ENCODE data around the gene MBD5. TPM values are rescaled to one million over a fixed set of nuclear protein-coding genes. Genes with fewer than 3 reads are reported as not detected.

Gene MBD5
- polyA plus RNA-seq, 2 of the 4 experiments (the other 2 are of a cell fraction): 5.4 to 24.1 TPM

DNA sequence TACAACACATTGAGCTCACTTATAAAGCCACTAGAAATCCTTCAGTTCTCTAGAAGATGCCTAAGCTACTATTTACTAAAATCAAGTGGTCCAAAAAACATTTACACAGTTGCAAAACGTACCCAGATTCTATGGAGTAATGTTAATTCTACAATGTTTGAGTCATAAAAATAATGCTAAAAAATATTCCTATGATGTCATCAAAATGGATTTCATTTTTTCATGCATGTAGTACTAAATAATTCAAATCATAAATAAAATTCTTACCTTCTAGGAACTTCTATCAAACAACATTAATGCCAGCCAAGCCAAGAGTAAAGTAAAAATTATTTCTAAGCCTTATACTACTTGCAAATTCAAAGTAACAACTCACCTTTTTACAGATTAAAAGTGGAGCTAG is 454.7 kb downstream of the MBD5 start:
- 28% methylated on average over 1 of the region's 1 CpG for WGBS (ENCODE audit: missing lambda C conversion rate)
- TF ChIP-seq TP53 (CRISPR knock-in tag; IDR thresholded peaks at IDR 0.05): no peak
- TF ChIP-seq HOXB5 (CRISPR knock-in tag; IDR thresholded peaks at IDR 0.05): no peak
- no peak for TF ChIP-seq ZC3H11A (IDR thresholded peaks at IDR 0.05)
- TF ChIP-seq HDAC2 (IDR thresholded peaks at IDR 0.05): no peak
- TF ChIP-seq, protein P1, sequence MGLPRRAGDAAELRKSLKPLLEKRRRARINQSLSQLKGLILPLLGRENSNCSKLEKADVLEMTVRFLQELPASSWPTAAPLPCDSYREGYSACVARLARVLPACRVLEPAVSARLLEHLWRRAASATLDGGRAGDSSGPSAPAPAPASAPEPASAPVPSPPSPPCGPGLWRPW (IDR thresholded peaks at IDR 0.05): no peak
- TF ChIP-seq KDM5A (IDR thresholded peaks at IDR 0.05): no peak
- no peak for TF ChIP-seq EHF (CRISPR knock-in tag; IDR thresholded peaks at IDR 0.05)
- TF ChIP-seq ESRRA (IDR thresholded peaks at IDR 0.05; ENCODE audit: borderline replicate concordance, low read length): no peak
- TF ChIP-seq CHD2 (IDR thresholded peaks at IDR 0.05; ENCODE audit: low read length, partially characterized antibody): no peak
- TF ChIP-seq FOSL2 (IDR thresholded peaks at IDR 0.05): no peak
- no peak for TF ChIP-seq FOSL2 (CRISPR knock-in tag; IDR thresholded peaks at IDR 0.05)
- TF ChIP-seq KDM1A (IDR thresholded peaks at IDR 0.05; ENCODE audit: low read depth): no peak
- TF ChIP-seq EHMT2 (IDR thresholded peaks at IDR 0.05; ENCODE audit: low read depth): no peak
- no peak for TF ChIP-seq FOSB (CRISPR knock-in tag; IDR thresholded peaks at IDR 0.05)
- TF ChIP-seq, protein P2, sequence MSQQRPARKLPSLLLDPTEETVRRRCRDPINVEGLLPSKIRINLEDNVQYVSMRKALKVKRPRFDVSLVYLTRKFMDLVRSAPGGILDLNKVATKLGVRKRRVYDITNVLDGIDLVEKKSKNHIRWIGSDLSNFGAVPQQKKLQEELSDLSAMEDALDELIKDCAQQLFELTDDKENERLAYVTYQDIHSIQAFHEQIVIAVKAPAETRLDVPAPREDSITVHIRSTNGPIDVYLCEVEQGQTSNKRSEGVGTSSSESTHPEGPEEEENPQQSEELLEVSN (IDR thresholded peaks at IDR 0.05; ENCODE audit: borderline replicate concordance, low read depth): no peak
- no peak for TF ChIP-seq TFCP2L1 (CRISPR knock-in tag; IDR thresholded peaks at IDR 0.05)
- TF ChIP-seq FOXS1 (CRISPR knock-in tag; IDR thresholded peaks at IDR 0.05): no peak
- TF ChIP-seq, protein P3, sequence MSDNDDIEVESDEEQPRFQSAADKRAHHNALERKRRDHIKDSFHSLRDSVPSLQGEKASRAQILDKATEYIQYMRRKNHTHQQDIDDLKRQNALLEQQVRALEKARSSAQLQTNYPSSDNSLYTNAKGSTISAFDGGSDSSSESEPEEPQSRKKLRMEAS (IDR thresholded peaks at IDR 0.05): no peak
- Histone ChIP-seq H3K27ac (no peak overlapping the region), H3K4me2 (no peak overlapping the region), H3K9me3 (no peaks in the 10 kb centered on the region), H3K4me3 (no peak overlapping the region), H3K4me1 (no peaks in the 10 kb centered on the region)
- CTCF ChIA-PET: no interaction called here
- POLR2A ChIA-PET: no interaction called here
- no peak for FAIRE-seq
- no peak for DNase-seq (ENCODE audit: low read depth in 1 of 2, low spot score in 1 of 2)
- ATAC-seq: no peak

DNA sequence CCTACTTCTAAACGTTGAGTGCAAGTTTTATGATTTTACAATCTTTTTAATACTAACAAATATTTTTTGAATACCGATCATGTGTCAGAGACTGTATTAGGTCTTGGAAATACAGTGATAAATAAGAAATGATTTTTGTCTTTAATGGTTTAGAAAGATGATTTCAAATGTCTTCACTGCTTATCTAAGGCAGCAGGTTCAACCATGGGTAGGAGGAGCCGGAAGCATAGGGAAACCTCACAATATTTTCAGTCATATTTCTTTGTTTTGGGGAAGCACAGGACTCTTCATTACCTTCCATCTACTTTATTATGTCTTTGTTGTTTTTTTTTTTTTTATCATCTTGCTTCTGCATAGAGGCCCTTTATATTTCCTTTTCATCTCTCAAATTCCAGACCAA is 458.5 kb downstream of the MBD5 start:
- no peak overlapping the region for H3K4me3 ChIP-seq
- no peak for TF ChIP-seq ESRRA (IDR thresholded peaks at IDR 0.05; ENCODE audit: borderline replicate concordance, low read length)
- TF ChIP-seq, protein P2 (IDR thresholded peaks at IDR 0.05; ENCODE audit: borderline replicate concordance, low read depth): no peak
- TF ChIP-seq ZC3H11A (IDR thresholded peaks at IDR 0.05): no peak
- TF ChIP-seq SMC3 (IDR thresholded peaks at IDR 0.05): no peak
- TF ChIP-seq NFE2L2 (conservative IDR thresholded peaks at IDR 0.05; ENCODE audit: low read length): no peak
- ChIA-PET POLR2A (no interaction called here), CTCF (no interaction called here)
- DNase-seq (ENCODE audit: low read depth in 1 of 2, low spot score in 1 of 2) (no peak), ATAC-seq (no peak), FAIRE-seq (no peak)
- H3K4me2 ChIP-seq: no peak overlapping the region
- no peaks in the 10 kb centered on the region for H3K4me1 ChIP-seq
- no peaks in the 10 kb centered on the region for H3K9me3 ChIP-seq
- 71% methylated on average over 3 of the region's 3 CpGs for WGBS (ENCODE audit: missing lambda C conversion rate)
- no peak overlapping the region for H3K27ac ChIP-seq

DNA sequence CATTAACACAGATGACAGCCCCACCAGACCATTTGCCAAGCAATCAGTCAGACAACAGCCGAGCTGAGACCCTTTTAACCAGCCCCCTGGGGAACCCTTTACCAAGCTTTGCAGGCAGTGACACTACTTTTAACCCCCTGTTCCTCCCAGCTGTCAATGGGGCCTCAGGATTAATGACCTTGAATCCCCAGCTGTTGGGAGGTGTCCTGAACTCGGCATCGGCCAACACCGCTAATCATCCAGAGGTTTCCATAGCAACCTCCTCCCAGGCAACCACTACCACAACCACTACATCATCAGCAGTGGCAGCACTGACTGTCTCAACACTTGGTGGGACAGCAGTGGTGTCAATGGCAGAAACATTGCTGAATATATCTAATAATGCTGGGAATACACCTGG is 462.8 kb downstream of the MBD5 start:
- no peak for TF ChIP-seq ZFP36 (IDR thresholded peaks at IDR 0.05; ENCODE audit: borderline replicate concordance, partially characterized antibody)
- TF ChIP-seq, protein P4, sequence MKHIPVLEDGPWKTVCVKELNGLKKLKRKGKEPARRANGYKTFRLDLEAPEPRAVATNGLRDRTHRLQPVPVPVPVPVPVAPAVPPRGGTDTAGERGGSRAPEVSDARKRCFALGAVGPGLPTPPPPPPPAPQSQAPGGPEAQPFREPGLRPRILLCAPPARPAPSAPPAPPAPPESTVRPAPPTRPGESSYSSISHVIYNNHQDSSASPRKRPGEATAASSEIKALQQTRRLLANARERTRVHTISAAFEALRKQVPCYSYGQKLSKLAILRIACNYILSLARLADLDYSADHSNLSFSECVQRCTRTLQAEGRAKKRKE (CRISPR knock-in tag; IDR thresholded peaks at IDR 0.05; ENCODE audit: low read depth): no peak
- TF ChIP-seq, protein P5, sequence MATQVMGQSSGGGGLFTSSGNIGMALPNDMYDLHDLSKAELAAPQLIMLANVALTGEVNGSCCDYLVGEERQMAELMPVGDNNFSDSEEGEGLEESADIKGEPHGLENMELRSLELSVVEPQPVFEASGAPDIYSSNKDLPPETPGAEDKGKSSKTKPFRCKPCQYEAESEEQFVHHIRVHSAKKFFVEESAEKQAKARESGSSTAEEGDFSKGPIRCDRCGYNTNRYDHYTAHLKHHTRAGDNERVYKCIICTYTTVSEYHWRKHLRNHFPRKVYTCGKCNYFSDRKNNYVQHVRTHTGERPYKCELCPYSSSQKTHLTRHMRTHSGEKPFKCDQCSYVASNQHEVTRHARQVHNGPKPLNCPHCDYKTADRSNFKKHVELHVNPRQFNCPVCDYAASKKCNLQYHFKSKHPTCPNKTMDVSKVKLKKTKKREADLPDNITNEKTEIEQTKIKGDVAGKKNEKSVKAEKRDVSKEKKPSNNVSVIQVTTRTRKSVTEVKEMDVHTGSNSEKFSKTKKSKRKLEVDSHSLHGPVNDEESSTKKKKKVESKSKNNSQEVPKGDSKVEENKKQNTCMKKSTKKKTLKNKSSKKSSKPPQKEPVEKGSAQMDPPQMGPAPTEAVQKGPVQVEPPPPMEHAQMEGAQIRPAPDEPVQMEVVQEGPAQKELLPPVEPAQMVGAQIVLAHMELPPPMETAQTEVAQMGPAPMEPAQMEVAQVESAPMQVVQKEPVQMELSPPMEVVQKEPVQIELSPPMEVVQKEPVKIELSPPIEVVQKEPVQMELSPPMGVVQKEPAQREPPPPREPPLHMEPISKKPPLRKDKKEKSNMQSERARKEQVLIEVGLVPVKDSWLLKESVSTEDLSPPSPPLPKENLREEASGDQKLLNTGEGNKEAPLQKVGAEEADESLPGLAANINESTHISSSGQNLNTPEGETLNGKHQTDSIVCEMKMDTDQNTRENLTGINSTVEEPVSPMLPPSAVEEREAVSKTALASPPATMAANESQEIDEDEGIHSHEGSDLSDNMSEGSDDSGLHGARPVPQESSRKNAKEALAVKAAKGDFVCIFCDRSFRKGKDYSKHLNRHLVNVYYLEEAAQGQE (IDR thresholded peaks at IDR 0.05): no peak
- no peak for TF ChIP-seq ZSCAN20 (CRISPR knock-in tag; IDR thresholded peaks at IDR 0.05)
- no peak for TF ChIP-seq RARB (CRISPR knock-in tag; IDR thresholded peaks at IDR 0.05)
- TF ChIP-seq EHF (CRISPR knock-in tag; IDR thresholded peaks at IDR 0.05): no peak
- ATAC-seq: no peak

More for the DNA sequence above, 462.8 kb downstream of the MBD5 start:
- Histone ChIP-seq H3K4me3 (no peak overlapping the region), H3K4me1 (no peaks in the 10 kb centered on the region), H3K9me3 (no peaks in the 10 kb centered on the region), H3K27ac (no peak overlapping the region), H3K4me2 (no peak overlapping the region)
- no peak for FAIRE-seq
- DNase-seq (ENCODE audit: low read depth in 1 of 2, low spot score in 1 of 2): no peak
- ChIA-PET POLR2A (no interaction called here), CTCF (interaction anchor here (1.0 kb wide), 1 partner anchor 25 kb away, joined by 3 read pairs; no protein-coding TSS in a partner anchor)
- 67% methylated on average over 4 of the region's 4 CpGs for WGBS (ENCODE audit: missing lambda C conversion rate)

Data from A549 (cell line).